ENCODE results near the gene LRRC63.

Gene LRRC63

DNA sequence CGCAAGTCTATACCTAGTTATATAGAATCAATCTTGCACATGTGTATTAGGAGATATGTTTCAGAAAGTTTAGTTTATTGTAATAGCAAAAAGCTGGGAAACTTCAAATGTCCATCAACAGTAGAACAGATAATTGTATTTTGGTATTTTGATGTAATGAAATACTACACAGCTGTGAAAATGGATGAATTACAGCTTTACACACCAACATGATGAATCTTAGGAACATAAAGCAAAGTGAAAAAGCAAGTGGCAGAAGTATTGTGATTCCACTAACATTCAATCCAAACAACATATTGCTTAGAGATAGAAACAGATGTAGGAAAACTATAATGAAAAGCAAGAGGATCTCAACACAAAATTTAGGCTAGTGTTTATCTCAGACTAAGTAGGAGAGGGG is 102.9 kb downstream of the LRRC63 start:
- TF ChIP-seq CTCF (conservative IDR thresholded peaks at IDR 0.05), result no peak
- H3K27ac ChIP-seq, result no peak overlapping the region

- TF ChIP-seq CTCF (conservative IDR thresholded peaks at IDR 0.05), result no peak
- H3K27ac ChIP-seq, result no peak overlapping the region
These were observed 103.3 kb downstream of the LRRC63 start for GRCh38 chr13:46315036-46315435.

- no peak for TF ChIP-seq CTCF (conservative IDR thresholded peaks at IDR 0.05)
These were observed 103.9 kb downstream of the LRRC63 start for GRCh38 chr13:46315491-46316075.

GRCh38 chr13:46317120-46317519 is 105.4 kb downstream of the LRRC63 start:
- TF ChIP-seq CTCF (conservative IDR thresholded peaks at IDR 0.05), result peak; percentile 74
- H3K27ac ChIP-seq, result peak overlapping the region; percentile 53

More at GRCh38 chr13:46315491-46316075, 103.9 kb downstream of the LRRC63 start:
- no peak overlapping the region for H3K27ac ChIP-seq

DNA sequence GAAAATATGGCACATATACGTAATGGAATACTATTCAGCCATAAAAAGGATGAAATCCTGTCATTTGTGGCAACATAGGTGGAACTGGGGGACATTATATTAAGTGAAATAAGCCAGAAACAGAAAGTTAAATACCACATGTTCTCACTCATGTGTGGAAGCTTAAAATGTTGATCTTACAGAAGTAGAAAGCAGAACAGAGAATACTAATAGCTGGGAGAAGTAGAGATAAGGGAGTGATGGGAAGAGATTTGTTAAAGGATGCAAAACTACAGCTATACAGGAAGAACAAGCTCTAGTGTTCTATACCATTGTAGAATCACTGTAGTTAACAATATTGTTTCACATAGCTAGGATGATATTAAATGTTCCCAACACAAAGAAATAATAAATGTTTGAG is 107.3 kb downstream of the LRRC63 start:
- no peak for TF ChIP-seq CTCF (conservative IDR thresholded peaks at IDR 0.05)
- peak overlapping the region; percentile 53; the same call in 1 of the 2 replicates for H3K27ac ChIP-seq

- H3K27ac ChIP-seq, result no peak overlapping the region
- no peak for TF ChIP-seq CTCF (conservative IDR thresholded peaks at IDR 0.05)
These were observed 108.7 kb downstream of the LRRC63 start for GRCh38 chr13:46320406-46320805.

GRCh38 chr13:46320821-46321220 is 109.1 kb downstream of the LRRC63 start:
- H3K27ac ChIP-seq, result peak overlapping the region; percentile 15; the same call in 1 of the 2 replicates

More at GRCh38 chr13:46320821-46321220, 109.1 kb downstream of the LRRC63 start:
- no peak for TF ChIP-seq CTCF (conservative IDR thresholded peaks at IDR 0.05)

Measured in VCaP (cell line).